Gastroesophageal sphincter (tissue), 3 donors: ENCODE measurements around the gene CDKAL1.
"Not testable (repeated sequence)": the region's sequence is repeated elsewhere in the genome, so short reads cannot be mapped to it uniquely, and the experiment has no call there.

Source experiments
- EP300 ChIP-seq: sonication (generic); formaldehyde crosslinking; IDR thresholded peaks from one replicate; pipeline ENCODE4 v1.6.1; 2017; ENCODE audit warnings: antibody characterized with exemption, mild to moderate bottlenecking
- POLR2A ChIP-seq, 2 donors: fragments of 450-650 bp; IDR thresholded peaks; one replicate each; pipeline ENCODE4 v1.6.1; 2017; ENCODE audit warnings: antibody characterized with exemption in 2 of 2, mild to moderate bottlenecking in 2 of 2, moderate library complexity in 1 of 2
- TF ChIP-seq, protein P1 (sequence below), 4 experiments: fragments of 200-600 bp in 2 of 4; fragments of 450-650 bp in 2 of 4; sonication (generic) in 1 of 4; IDR thresholded peaks; one replicate each; pipeline ENCODE4 v1.5.1; 2017 to 2019; ENCODE audit warnings: antibody characterized with exemption in 4 of 4, mild to moderate bottlenecking in 2 of 4, moderate library complexity in 2 of 4

DNA sequence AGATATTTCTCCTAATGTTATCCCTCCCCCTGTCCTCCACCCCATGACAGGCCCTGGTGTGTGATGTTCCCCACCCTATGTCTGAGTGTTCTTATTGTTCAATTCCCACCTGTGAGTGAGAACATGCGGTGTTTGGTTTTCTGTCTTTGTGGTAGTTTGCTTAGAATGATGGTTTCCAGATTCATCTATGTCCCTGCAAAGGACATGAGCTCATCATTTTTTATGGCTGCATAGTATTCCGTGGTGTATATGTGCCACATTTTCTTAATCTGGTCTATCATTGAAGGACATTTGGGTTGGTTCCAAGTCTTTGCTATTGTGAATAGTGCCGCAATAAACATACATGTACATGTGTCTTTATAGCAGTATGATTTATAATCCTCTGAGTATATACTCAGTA lies 83.3 kb downstream of the CDKAL1 start:
- TF ChIP-seq EP300; POLR2A (IDR thresholded peaks at IDR 0.05): not testable (repeated sequence)
- TF ChIP-seq, protein P1, sequence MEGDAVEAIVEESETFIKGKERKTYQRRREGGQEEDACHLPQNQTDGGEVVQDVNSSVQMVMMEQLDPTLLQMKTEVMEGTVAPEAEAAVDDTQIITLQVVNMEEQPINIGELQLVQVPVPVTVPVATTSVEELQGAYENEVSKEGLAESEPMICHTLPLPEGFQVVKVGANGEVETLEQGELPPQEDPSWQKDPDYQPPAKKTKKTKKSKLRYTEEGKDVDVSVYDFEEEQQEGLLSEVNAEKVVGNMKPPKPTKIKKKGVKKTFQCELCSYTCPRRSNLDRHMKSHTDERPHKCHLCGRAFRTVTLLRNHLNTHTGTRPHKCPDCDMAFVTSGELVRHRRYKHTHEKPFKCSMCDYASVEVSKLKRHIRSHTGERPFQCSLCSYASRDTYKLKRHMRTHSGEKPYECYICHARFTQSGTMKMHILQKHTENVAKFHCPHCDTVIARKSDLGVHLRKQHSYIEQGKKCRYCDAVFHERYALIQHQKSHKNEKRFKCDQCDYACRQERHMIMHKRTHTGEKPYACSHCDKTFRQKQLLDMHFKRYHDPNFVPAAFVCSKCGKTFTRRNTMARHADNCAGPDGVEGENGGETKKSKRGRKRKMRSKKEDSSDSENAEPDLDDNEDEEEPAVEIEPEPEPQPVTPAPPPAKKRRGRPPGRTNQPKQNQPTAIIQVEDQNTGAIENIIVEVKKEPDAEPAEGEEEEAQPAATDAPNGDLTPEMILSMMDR (IDR thresholded peaks at IDR 0.05): not testable (repeated sequence)
